WTC11 (cell line): ENCODE data around the gene PIK3CB.

Source experiments
- ATF2 ChIP-seq: sonication (generic); formaldehyde crosslinking; IDR thresholded peaks from 2 replicates; pipeline ENCODE4 v1.8.1; 2022; ENCODE audit warnings: low read depth, missing genetic modification reagents, borderline replicate concordance
- CTCF ChIP-seq: fragments of 200-600 bp; IDR thresholded peaks from 2 replicates; pipeline ENCODE4 v1.8.0; 2022; ENCODE audit warnings: antibody characterized with exemption
- PREB ChIP-seq: sonication (generic); formaldehyde crosslinking; IDR thresholded peaks from 2 replicates; pipeline ENCODE4 v1.8.1; 2022; ENCODE audit warnings: mild to moderate bottlenecking, missing genetic modification reagents, moderate library complexity, borderline replicate concordance
- TCF7 ChIP-seq: sonication (generic); formaldehyde crosslinking; IDR thresholded peaks from 2 replicates; pipeline ENCODE4 v1.8.0; 2022; ENCODE audit warnings: mild to moderate bottlenecking, low read depth, missing genetic modification reagents, moderate library complexity

- TF ChIP-seq ATF2 (CRISPR knock-in tag) (no peak), CTCF (no peak), PREB (CRISPR knock-in tag) (no peak), TCF7 (CRISPR knock-in tag) (no peak)
These were observed 7.9 kb upstream of the PIK3CB start for GRCh38 chr3:138842483-138843188.
